HepG2 (cell line): ENCODE results near the gene ARPC1A. TPM values are rescaled to one million over a fixed set of nuclear protein-coding genes. Genes with fewer than 3 reads are reported as not detected.
A peak's percentile ranks its signal among the peaks of the same experiment; 100 is the strongest.

Experiments
- BRD4 ChIP-seq: sonication (generic); formaldehyde crosslinking; IDR thresholded peaks from 2 replicates; pipeline ENCODE4 v1.4.0; 2020; ENCODE audit warnings: missing genetic modification reagents
- EEA1 ChIP-seq: sonication (generic); formaldehyde crosslinking; IDR thresholded peaks from 2 replicates; pipeline ENCODE4 v1.5.1; 2020; ENCODE audit warnings: mild to moderate bottlenecking, missing genetic modification reagents, borderline replicate concordance
- EED ChIP-seq: sonication (generic); formaldehyde crosslinking; IDR thresholded peaks from 2 replicates; pipeline ENCODE4 v1.5.0; 2020; ENCODE audit warnings: mild to moderate bottlenecking, missing genetic modification reagents
- FOXM1 ChIP-seq: sonication (generic); formaldehyde crosslinking; IDR thresholded peaks from 2 replicates; pipeline ENCODE4 v1.5.0; 2020; ENCODE audit warnings: missing genetic modification reagents
- KDM2A ChIP-seq: sonication (generic); formaldehyde crosslinking; IDR thresholded peaks from 2 replicates; pipeline ENCODE4 v1.4.0; 2020; ENCODE audit warnings: low read depth, missing genetic modification reagents, borderline replicate concordance
- MEF2D ChIP-seq: sonication (generic); formaldehyde crosslinking; IDR thresholded peaks from 2 replicates; pipeline ENCODE4 v1.5.1; 2020; ENCODE audit warnings: mild to moderate bottlenecking, missing genetic modification reagents
- MXI1 ChIP-seq: IDR thresholded peaks from 3 replicates; pipeline ENCODE4 v1.6.1; 2012; ENCODE audit warnings: low read depth, low read length, inconsistent platforms, borderline replicate concordance
- PHB2 ChIP-seq: fragments of 450-650 bp; IDR thresholded peaks from 2 replicates; pipeline ENCODE4 v1.6.1; 2018; ENCODE audit not compliant: partially characterized antibody
- TGIF2 ChIP-seq: IDR thresholded peaks from 2 replicates; pipeline ENCODE4 v1.6.1; 2016; ENCODE audit warnings: control low read depth, missing compliant biosample characterization
- THAP7 ChIP-seq: sonication (generic); formaldehyde crosslinking; IDR thresholded peaks from 2 replicates; pipeline ENCODE4 v1.8.1; 2023; ENCODE audit warnings: mild to moderate bottlenecking, missing genetic modification reagents
- ZBTB1 ChIP-seq: sonication (generic); formaldehyde crosslinking; IDR thresholded peaks from 2 replicates; pipeline ENCODE4 v1.4.0; 2020; ENCODE audit warnings: missing genetic modification reagents, borderline replicate concordance
- ZIK1 ChIP-seq: sonication (generic); formaldehyde crosslinking; IDR thresholded peaks from 2 replicates; pipeline ENCODE4 v1.5.0; 2020; ENCODE audit warnings: mild to moderate bottlenecking, low read depth, missing genetic modification reagents, borderline replicate concordance
- ZNF674 ChIP-seq: sonication (generic); formaldehyde crosslinking; IDR thresholded peaks from 2 replicates; pipeline ENCODE4 v1.5.0; 2020; ENCODE audit warnings: low read depth, mild to moderate bottlenecking, missing genetic modification reagents
- ZNF704 ChIP-seq: sonication (generic); formaldehyde crosslinking; IDR thresholded peaks from 2 replicates; pipeline ENCODE4 v1.8.1; 2023; ENCODE audit warnings: mild to moderate bottlenecking, inconsistent platforms, moderate library complexity, missing genetic modification reagents, borderline replicate concordance
- ZSCAN9 ChIP-seq: IDR thresholded peaks from 2 replicates; pipeline ENCODE4 v1.6.1; 2016; ENCODE audit warnings: borderline replicate concordance
- polyA plus RNA-seq, 8 experiments: library from polyadenylated mRNA; depleted of rRNA in 3 of 8; stranded (reverse) in 7 of 8; unstranded in 1 of 8; fragments of >200 nt; fragmentation: Illumina TruSeq in 4 of 8; extraction: Trizol in 4 of 8; gene quantifications; 2 replicates each; pipeline versions ENCODE4 v1.2.1 to v1.2.3, GENCODE V29; 2011 to 2016; ENCODE audit warnings: low read depth in 4 of 8, missing spikeins in 1 of 8, mixed read lengths in 1 of 8; ENCODE audit not compliant: insufficient read depth in 1 of 8
- total RNA-seq, 5 experiments: library from RNA; depleted of rRNA; stranded (reverse); fragments of >200 nt; fragmentation: Illumina TruSeq; extraction: Trizol; gene quantifications; 2 replicates each; pipeline ENCODE4 v1.2.3, GENCODE V29; 2016; ENCODE audit warnings: low read depth in 1 of 5
- TF ChIP-seq, protein P1 (sequence below): sonication (generic); formaldehyde crosslinking; IDR thresholded peaks from 2 replicates; pipeline ENCODE4 v1.8.0; 2022; ENCODE audit warnings: missing genetic modification reagents, mild to moderate bottlenecking, inconsistent platforms, borderline replicate concordance
- TF ChIP-seq, protein P2 (sequence below): sonication (generic); formaldehyde crosslinking; IDR thresholded peaks from 2 replicates; pipeline ENCODE4 v1.4.0; 2020; ENCODE audit warnings: mild to moderate bottlenecking, low read depth, missing genetic modification reagents
- TF ChIP-seq, protein P3 (sequence below): sonication (generic); formaldehyde crosslinking; IDR thresholded peaks from 2 replicates; pipeline ENCODE4 v1.5.0; 2020; ENCODE audit warnings: mild to moderate bottlenecking, missing genetic modification reagents
- TF ChIP-seq, protein P4 (sequence below): sonication (generic); formaldehyde crosslinking; IDR thresholded peaks from 2 replicates; pipeline ENCODE4 v1.5.0; 2020; ENCODE audit warnings: mild to moderate bottlenecking, low read depth, missing genetic modification reagents, borderline replicate concordance
- TF ChIP-seq, protein P5 (sequence below): sonication (generic); formaldehyde crosslinking; IDR thresholded peaks from 2 replicates; pipeline ENCODE4 v1.4.0; 2020; ENCODE audit warnings: missing genetic modification reagents, low read depth, mild to moderate bottlenecking, borderline replicate concordance

The ARPC1A gene
- total and polyA plus RNA-seq, 2 of the 13 experiments (the other 11 are each of a cell fraction or from before 2014, with no cell fraction given), result 44.3 to 88.5 TPM

- TF ChIP-seq TGIF2 (CRISPR knock-in tag) (peak; percentile 21), BRD4 (CRISPR knock-in tag) (no peak), ZNF704 (CRISPR knock-in tag) (no peak), ZNF674 (no peak), PHB2 (no peak), MEF2D (CRISPR knock-in tag) (no peak), ZIK1 (CRISPR knock-in tag) (0 out of 2 replicates have a peak, but pooled peaks have one; percentile 2), EEA1 (CRISPR knock-in tag) (no peak), ZBTB1 (CRISPR knock-in tag) (no peak), ZSCAN9 (CRISPR knock-in tag) (no peak), MXI1 (peak; percentile 38; the same call in 1 of the 3 replicates), EED (CRISPR knock-in tag) (peak; percentile 59; the same call in 1 of the 2 replicates), THAP7 (CRISPR knock-in tag) (no peak), KDM2A (no peak), FOXM1 (CRISPR knock-in tag) (no peak)
- TF ChIP-seq, protein P1, sequence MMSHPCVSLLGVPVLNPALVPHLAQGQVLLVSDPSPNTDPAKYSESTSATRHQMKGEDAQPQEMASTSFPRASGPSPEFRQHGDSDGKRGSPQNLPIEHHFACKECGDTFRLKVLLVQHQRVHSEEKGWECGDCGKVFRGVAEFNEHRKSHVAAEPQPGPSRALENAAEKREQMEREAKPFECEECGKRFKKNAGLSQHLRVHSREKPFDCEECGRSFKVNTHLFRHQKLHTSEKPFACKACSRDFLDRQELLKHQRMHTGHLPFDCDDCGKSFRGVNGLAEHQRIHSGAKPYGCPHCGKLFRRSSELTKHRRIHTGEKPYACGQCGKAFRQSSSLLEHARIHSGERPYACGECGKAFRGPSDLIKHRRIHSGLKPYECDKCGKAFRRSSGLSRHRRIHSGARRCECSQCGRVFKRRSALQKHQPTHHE, result no peak
- TF ChIP-seq, protein P2, sequence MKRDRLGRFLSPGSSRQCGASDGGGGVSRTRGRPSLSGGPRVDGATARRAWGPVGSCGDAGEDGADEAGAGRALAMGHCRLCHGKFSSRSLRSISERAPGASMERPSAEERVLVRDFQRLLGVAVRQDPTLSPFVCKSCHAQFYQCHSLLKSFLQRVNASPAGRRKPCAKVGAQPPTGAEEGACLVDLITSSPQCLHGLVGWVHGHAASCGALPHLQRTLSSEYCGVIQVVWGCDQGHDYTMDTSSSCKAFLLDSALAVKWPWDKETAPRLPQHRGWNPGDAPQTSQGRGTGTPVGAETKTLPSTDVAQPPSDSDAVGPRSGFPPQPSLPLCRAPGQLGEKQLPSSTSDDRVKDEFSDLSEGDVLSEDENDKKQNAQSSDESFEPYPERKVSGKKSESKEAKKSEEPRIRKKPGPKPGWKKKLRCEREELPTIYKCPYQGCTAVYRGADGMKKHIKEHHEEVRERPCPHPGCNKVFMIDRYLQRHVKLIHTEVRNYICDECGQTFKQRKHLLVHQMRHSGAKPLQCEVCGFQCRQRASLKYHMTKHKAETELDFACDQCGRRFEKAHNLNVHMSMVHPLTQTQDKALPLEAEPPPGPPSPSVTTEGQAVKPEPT (CRISPR knock-in tag), result no peak
- TF ChIP-seq, protein P3, sequence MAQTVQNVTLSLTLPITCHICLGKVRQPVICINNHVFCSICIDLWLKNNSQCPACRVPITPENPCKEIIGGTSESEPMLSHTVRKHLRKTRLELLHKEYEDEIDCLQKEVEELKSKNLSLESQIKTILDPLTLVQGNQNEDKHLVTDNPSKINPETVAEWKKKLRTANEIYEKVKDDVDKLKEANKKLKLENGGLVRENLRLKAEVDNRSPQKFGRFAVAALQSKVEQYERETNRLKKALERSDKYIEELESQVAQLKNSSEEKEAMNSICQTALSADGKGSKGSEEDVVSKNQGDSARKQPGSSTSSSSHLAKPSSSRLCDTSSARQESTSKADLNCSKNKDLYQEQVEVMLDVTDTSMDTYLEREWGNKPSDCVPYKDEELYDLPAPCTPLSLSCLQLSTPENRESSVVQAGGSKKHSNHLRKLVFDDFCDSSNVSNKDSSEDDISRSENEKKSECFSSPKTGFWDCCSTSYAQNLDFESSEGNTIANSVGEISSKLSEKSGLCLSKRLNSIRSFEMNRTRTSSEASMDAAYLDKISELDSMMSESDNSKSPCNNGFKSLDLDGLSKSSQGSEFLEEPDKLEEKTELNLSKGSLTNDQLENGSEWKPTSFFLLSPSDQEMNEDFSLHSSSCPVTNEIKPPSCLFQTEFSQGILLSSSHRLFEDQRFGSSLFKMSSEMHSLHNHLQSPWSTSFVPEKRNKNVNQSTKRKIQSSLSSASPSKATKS (CRISPR knock-in tag), result peak; percentile 41; the same call in 1 of the 2 replicates
- TF ChIP-seq, protein P4, sequence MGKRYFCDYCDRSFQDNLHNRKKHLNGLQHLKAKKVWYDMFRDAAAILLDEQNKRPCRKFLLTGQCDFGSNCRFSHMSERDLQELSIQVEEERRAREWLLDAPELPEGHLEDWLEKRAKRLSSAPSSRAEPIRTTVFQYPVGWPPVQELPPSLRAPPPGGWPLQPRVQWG, result no peak
- TF ChIP-seq, protein P5, sequence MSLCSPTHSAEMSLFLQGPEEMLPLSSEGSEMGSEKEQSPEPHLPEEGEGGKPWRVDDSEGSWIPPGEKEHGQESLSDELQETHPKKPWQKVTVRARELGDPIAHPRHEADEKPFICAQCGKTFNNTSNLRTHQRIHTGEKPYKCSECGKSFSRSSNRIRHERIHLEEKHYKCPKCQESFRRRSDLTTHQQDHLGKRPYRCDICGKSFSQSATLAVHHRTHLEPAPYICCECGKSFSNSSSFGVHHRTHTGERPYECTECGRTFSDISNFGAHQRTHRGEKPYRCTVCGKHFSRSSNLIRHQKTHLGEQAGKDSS, result peak; percentile 48; the same call in 1 of the 2 replicates
These were observed 82.2 kb downstream of the ARPC1A start (continued) for GRCh38 chr7:99407872-99408378.
